Liver (tissue), 9 donors: ENCODE measurements around the gene USP11. TPM values are rescaled to one million over a fixed set of nuclear protein-coding genes. Genes with fewer than 3 reads are reported as not detected.

Experiments used
- DNase-seq: peaks from one replicate; pipeline ENCODE4 v3.0.0-alpha.2; 2017; ENCODE audit warnings: low spot score
- H3K27ac ChIP-seq, 2 donors: one replicate each; pipeline ENCODE4 v1.7.0; 2013; ENCODE audit warnings: inconsistent platforms in 2 of 2, low read length in 2 of 2, control low read depth in 1 of 2, low read depth in 1 of 2, mild to moderate bottlenecking in 1 of 2
- H3K27me3 ChIP-seq, 4 donors: one replicate each; pipeline versions ENCODE4 v1.6.1 to v1.7.0; 2013; ENCODE audit warnings: low read length in 3 of 4, inconsistent platforms in 1 of 4, mild to moderate bottlenecking in 1 of 4, moderate library complexity in 1 of 4; ENCODE audit not compliant: control insufficient read depth in 4 of 4, insufficient read depth in 4 of 4
- H3K36me3 ChIP-seq, 4 donors: one replicate each; pipeline versions ENCODE4 v1.6.1 to v1.7.0; 2013; ENCODE audit warnings: low read length in 3 of 4, mild to moderate bottlenecking in 3 of 4, low read depth in 1 of 4, moderate library complexity in 1 of 4; ENCODE audit not compliant: control insufficient read depth in 4 of 4, insufficient read depth in 3 of 4
- H3K4me1 ChIP-seq, 4 donors: one replicate each; pipeline versions ENCODE4 v1.6.1 to v1.7.0; 2013; ENCODE audit warnings: low read length in 3 of 4, mild to moderate bottlenecking in 3 of 4, moderate library complexity in 1 of 4; ENCODE audit not compliant: control insufficient read depth in 4 of 4, insufficient read depth in 4 of 4
- H3K4me3 ChIP-seq, 3 donors: one replicate each; pipeline versions ENCODE4 v1.6.1 to v1.7.0; 2013; ENCODE audit warnings: low read length in 3 of 3, control low read depth in 1 of 3, low read depth in 1 of 3, mild to moderate bottlenecking in 1 of 3
- H3K9ac ChIP-seq, 2 donors: one replicate each; pipeline ENCODE4 v1.7.0; 2013; ENCODE audit warnings: low read length in 2 of 2, mild to moderate bottlenecking in 2 of 2, moderate library complexity in 2 of 2, control low read depth in 1 of 2, low read depth in 1 of 2
- H3K9me3 ChIP-seq, 4 donors: one replicate each; pipeline versions ENCODE4 v1.6.1 to v1.7.0; 2013; ENCODE audit warnings: low read length in 3 of 4; ENCODE audit not compliant: control insufficient read depth in 4 of 4
- EGR1 ChIP-seq, 2 donors: IDR thresholded peaks; 2 replicates each; pipeline ENCODE4 v1.6.1; 2016 to 2018; ENCODE audit warnings: antibody characterized with exemption in 2 of 2, low read depth in 2 of 2
- FOXA1 ChIP-seq: IDR thresholded peaks from 2 replicates; pipeline ENCODE4 v1.6.1; 2016; ENCODE audit warnings: antibody characterized with exemption
- FOXA2 ChIP-seq: IDR thresholded peaks from 2 replicates; pipeline ENCODE4 v1.6.1; 2016; ENCODE audit warnings: antibody characterized with exemption
- GABPA ChIP-seq, 2 donors: IDR thresholded peaks in 1 of 2; conservative IDR thresholded peaks in 1 of 2; 2 replicates each; pipeline ENCODE4 v1.6.1; 2016; ENCODE audit warnings: antibody characterized with exemption in 2 of 2, mild to moderate bottlenecking in 1 of 2, moderate library complexity in 1 of 2
- HNF4A ChIP-seq, 2 donors: conservative IDR thresholded peaks; 2 replicates each; pipeline ENCODE4 v1.6.1; 2016; ENCODE audit warnings: antibody characterized with exemption in 2 of 2, mild to moderate bottlenecking in 2 of 2
- HNF4G ChIP-seq: IDR thresholded peaks from 2 replicates; pipeline ENCODE4 v1.6.1; 2016; ENCODE audit warnings: antibody characterized with exemption
- JUND ChIP-seq, 2 donors: IDR thresholded peaks; 2 replicates each; pipeline ENCODE4 v1.6.1; 2016; ENCODE audit warnings: antibody characterized with exemption in 2 of 2
- NR2F2 ChIP-seq: IDR thresholded peaks from 2 replicates; pipeline ENCODE4 v1.6.1; 2016; ENCODE audit warnings: antibody characterized with exemption
- RAD21 ChIP-seq, 2 donors: IDR thresholded peaks; 2 replicates each; pipeline ENCODE4 v1.6.1; 2016; ENCODE audit warnings: antibody characterized with exemption in 2 of 2, mild to moderate bottlenecking in 2 of 2
- RXRA ChIP-seq, 2 donors: IDR thresholded peaks; 2 replicates each; pipeline ENCODE4 v1.6.1; 2017 to 2018; ENCODE audit warnings: antibody characterized with exemption in 2 of 2, mild to moderate bottlenecking in 1 of 2
- SP1 ChIP-seq: IDR thresholded peaks from 2 replicates; pipeline ENCODE4 v1.6.1; 2018; ENCODE audit warnings: antibody characterized with exemption, mild to moderate bottlenecking
- TAF1 ChIP-seq: conservative IDR thresholded peaks from 2 replicates; pipeline ENCODE4 v1.6.1; 2016; ENCODE audit warnings: antibody characterized with exemption, mild to moderate bottlenecking
- YY1 ChIP-seq: IDR thresholded peaks from 2 replicates; pipeline ENCODE4 v1.6.1; 2016; ENCODE audit warnings: antibody characterized with exemption, mild to moderate bottlenecking
- WGBS: extraction: QIAGEN DNeasy Blood & Tissue Kit; methylation state at CpG from one replicate; pipeline ENCODE4 v1.1.7; 2013; 5-methylcytosine and 5-hydroxymethylcytosine counted together
- polyA plus RNA-seq, 2 donors: library from polyadenylated mRNA; stranded (reverse) in 1 of 2; unstranded in 1 of 2; fragments of 200-250 nt in 1 of 2; fragments of >200 nt in 1 of 2; fragmentation: Nextera tagmentation in 1 of 2; extraction: Ambion mirVana in 1 of 2; gene quantifications; one replicate each; pipeline versions ENCODE4 v1.2.1 to v1.2.3, GENCODE V29; 2013 to 2015
- total RNA-seq, 2 donors: library from RNA; depleted of rRNA; stranded (reverse); fragments of >200 nt; gene quantifications; one replicate each; pipeline ENCODE4 v1.2.3, GENCODE V29; 2014
- TF ChIP-seq, protein P1 (sequence below): IDR thresholded peaks from 2 replicates; pipeline ENCODE4 v1.6.1; 2016; ENCODE audit warnings: antibody characterized with exemption, mild to moderate bottlenecking
- TF ChIP-seq, protein P2 (sequence below): IDR thresholded peaks from 2 replicates; pipeline ENCODE4 v1.6.1; 2016; ENCODE audit warnings: antibody characterized with exemption
- TF ChIP-seq, protein P3 (sequence below): fragments of 150-350 bp; IDR thresholded peaks from 2 replicates; pipeline ENCODE4 v1.5.1; 2017; ENCODE audit warnings: improper control_type of control experiment, low read depth, low read length; ENCODE audit not compliant: missing input control
- TF ChIP-seq, protein P4 (sequence below): IDR thresholded peaks from 2 replicates; pipeline ENCODE4 v1.6.1; 2016; ENCODE audit warnings: antibody characterized with exemption
- donor health status: healthy.
- donor health status: healthy.
- donor health status: healthy.
- donor health status: healthy.
- donor health status: healthy.

The USP11 gene
- total and polyA plus RNA-seq, 4 donors, result 9.6 to 24.3 (median 11.1) TPM

DNA sequence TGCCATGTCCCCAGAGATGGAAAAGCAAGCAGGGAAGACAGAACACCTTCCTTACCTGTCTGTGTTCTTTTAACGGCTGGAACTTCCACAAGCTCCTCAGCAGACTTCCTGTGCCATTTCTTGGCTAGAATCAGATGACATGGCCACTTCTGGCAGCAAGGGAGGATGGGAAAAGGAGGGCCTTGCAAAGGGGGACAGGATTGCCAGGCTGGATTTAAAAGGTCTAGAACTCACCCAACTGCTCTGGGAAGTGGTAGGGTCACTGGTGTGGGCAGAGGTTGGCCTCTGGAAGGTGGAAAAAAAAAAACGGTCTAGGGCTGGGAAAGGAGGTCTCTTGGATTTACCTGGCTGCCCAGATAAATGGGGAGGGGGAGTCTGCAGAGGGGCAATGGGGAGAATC lies 1.6 kb upstream of the USP11 start:
- H3K27ac ChIP-seq, result no peak overlapping the region
- 74% methylated on average over 2 of the region's 2 CpGs for WGBS
- H3K9ac ChIP-seq, result no peak overlapping the region
- no peaks in the 10 kb centered on the region for H3K9me3 ChIP-seq
- no peak for DNase-seq
- TF ChIP-seq SP1 (no peak), FOXA2 (no peak), FOXA1 (no peak), TAF1 (no peak), RAD21 (IDR thresholded peaks at IDR 0.05) (no peak), GABPA (IDR thresholded peaks at IDR 0.05 in 1 of 2, conservative IDR thresholded peaks at IDR 0.05 in 1 of 2) (no peak), NR2F2 (no peak), HNF4G (no peak), JUND (IDR thresholded peaks at IDR 0.05) (no peak), EGR1 (IDR thresholded peaks at IDR 0.05; ENCODE audit: low read depth in 2 of 2) (no peak), YY1 (no peak), HNF4A (conservative IDR thresholded peaks at IDR 0.05) (no peak), RXRA (IDR thresholded peaks at IDR 0.05) (no peak)
- TF ChIP-seq, protein P1, sequence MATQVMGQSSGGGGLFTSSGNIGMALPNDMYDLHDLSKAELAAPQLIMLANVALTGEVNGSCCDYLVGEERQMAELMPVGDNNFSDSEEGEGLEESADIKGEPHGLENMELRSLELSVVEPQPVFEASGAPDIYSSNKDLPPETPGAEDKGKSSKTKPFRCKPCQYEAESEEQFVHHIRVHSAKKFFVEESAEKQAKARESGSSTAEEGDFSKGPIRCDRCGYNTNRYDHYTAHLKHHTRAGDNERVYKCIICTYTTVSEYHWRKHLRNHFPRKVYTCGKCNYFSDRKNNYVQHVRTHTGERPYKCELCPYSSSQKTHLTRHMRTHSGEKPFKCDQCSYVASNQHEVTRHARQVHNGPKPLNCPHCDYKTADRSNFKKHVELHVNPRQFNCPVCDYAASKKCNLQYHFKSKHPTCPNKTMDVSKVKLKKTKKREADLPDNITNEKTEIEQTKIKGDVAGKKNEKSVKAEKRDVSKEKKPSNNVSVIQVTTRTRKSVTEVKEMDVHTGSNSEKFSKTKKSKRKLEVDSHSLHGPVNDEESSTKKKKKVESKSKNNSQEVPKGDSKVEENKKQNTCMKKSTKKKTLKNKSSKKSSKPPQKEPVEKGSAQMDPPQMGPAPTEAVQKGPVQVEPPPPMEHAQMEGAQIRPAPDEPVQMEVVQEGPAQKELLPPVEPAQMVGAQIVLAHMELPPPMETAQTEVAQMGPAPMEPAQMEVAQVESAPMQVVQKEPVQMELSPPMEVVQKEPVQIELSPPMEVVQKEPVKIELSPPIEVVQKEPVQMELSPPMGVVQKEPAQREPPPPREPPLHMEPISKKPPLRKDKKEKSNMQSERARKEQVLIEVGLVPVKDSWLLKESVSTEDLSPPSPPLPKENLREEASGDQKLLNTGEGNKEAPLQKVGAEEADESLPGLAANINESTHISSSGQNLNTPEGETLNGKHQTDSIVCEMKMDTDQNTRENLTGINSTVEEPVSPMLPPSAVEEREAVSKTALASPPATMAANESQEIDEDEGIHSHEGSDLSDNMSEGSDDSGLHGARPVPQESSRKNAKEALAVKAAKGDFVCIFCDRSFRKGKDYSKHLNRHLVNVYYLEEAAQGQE, result no peak
- TF ChIP-seq, protein P2, sequence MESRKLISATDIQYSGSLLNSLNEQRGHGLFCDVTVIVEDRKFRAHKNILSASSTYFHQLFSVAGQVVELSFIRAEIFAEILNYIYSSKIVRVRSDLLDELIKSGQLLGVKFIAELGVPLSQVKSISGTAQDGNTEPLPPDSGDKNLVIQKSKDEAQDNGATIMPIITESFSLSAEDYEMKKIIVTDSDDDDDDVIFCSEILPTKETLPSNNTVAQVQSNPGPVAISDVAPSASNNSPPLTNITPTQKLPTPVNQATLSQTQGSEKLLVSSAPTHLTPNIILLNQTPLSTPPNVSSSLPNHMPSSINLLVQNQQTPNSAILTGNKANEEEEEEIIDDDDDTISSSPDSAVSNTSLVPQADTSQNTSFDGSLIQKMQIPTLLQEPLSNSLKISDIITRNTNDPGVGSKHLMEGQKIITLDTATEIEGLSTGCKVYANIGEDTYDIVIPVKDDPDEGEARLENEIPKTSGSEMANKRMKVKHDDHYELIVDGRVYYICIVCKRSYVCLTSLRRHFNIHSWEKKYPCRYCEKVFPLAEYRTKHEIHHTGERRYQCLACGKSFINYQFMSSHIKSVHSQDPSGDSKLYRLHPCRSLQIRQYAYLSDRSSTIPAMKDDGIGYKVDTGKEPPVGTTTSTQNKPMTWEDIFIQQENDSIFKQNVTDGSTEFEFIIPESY, result no peak
- TF ChIP-seq, protein P3, sequence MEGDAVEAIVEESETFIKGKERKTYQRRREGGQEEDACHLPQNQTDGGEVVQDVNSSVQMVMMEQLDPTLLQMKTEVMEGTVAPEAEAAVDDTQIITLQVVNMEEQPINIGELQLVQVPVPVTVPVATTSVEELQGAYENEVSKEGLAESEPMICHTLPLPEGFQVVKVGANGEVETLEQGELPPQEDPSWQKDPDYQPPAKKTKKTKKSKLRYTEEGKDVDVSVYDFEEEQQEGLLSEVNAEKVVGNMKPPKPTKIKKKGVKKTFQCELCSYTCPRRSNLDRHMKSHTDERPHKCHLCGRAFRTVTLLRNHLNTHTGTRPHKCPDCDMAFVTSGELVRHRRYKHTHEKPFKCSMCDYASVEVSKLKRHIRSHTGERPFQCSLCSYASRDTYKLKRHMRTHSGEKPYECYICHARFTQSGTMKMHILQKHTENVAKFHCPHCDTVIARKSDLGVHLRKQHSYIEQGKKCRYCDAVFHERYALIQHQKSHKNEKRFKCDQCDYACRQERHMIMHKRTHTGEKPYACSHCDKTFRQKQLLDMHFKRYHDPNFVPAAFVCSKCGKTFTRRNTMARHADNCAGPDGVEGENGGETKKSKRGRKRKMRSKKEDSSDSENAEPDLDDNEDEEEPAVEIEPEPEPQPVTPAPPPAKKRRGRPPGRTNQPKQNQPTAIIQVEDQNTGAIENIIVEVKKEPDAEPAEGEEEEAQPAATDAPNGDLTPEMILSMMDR, result no peak
- TF ChIP-seq, protein P4, sequence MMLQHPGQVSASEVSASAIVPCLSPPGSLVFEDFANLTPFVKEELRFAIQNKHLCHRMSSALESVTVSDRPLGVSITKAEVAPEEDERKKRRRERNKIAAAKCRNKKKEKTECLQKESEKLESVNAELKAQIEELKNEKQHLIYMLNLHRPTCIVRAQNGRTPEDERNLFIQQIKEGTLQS, result no peak
- peaks cover 5 to 28% (median 10%) of the 10 kb centered on the region in 4 donors for H3K36me3 ChIP-seq
- H3K27me3 ChIP-seq, result no peaks in the 10 kb centered on the region
- peaks cover 0 to 7% (median 0%) of the 10 kb centered on the region in 4 donors for H3K4me1 ChIP-seq
- no peak overlapping the region for H3K4me3 ChIP-seq
